Hindlimb muscle (tissue), 1 donor: Measurements from ENCODE around the gene ATRN. TPM values are rescaled to one million over a fixed set of nuclear protein-coding genes. Genes with fewer than 3 reads are reported as not detected.

Experiments used
- DNase-seq: peaks from one replicate; pipeline ENCODE4 v3.0.0-alpha.2; 2013
- polyA plus RNA-seq: library from polyadenylated mRNA; unstranded; fragments of 120-200 nt; gene quantifications from one replicate; pipeline ENCODE4 v1.2.1, GENCODE V29; 2013; ENCODE audit not compliant: insufficient read length

Gene ATRN
- polyA plus RNA-seq, 1 donor = 23.4 TPM

GRCh38 chr20:3630429-3630828 is 159.6 kb downstream of the ATRN start:
- no peak for DNase-seq

- no peak for DNase-seq
Observed at GRCh38 chr20:3631534-3631933, 160.7 kb downstream of the ATRN start.

- no peak for DNase-seq
Observed at GRCh38 chr20:3632311-3633004, 161.6 kb downstream of the ATRN start.

- no peak for DNase-seq
Observed at GRCh38 chr20:3633913-3634478, 163.2 kb downstream of the ATRN start.

- no peak for DNase-seq
Observed at GRCh38 chr20:3635346-3635745, 164.5 kb downstream of the ATRN start.

- no peak for DNase-seq
Observed at GRCh38 chr20:3640259-3640658, 169.4 kb downstream of the ATRN start.

- no peak for DNase-seq
Observed at GRCh38 chr20:3645309-3646066, 174.7 kb downstream of the ATRN start.

- no peak for DNase-seq
Observed at GRCh38 chr20:3646067-3646440, 175.2 kb downstream of the ATRN start.

- DNase-seq = no peak
Observed at GRCh38 chr20:3646651-3647050, 175.8 kb downstream of the ATRN start.

- DNase-seq = no peak
Observed at GRCh38 chr20:3647473-3647872, 176.7 kb downstream of the ATRN start.

GRCh38 chr20:3648951-3649350 is 178.1 kb downstream of the ATRN start:
- DNase-seq = no peak

GRCh38 chr20:3651204-3651962 is 180.6 kb downstream of the ATRN start:
- DNase-seq = no peak

GRCh38 chr20:3652221-3652620 is 181.4 kb downstream of the ATRN start:
- DNase-seq = no peak

GRCh38 chr20:3652676-3653596 is 182.1 kb downstream of the ATRN start:
- DNase-seq = no peak

- DNase-seq = no peak
Observed at GRCh38 chr20:3653921-3654320, 183.1 kb downstream of the ATRN start.

GRCh38 chr20:3654326-3655130 is 183.7 kb downstream of the ATRN start:
- no peak for DNase-seq

GRCh38 chr20:3655131-3655405 is 184.2 kb downstream of the ATRN start:
- no peak for DNase-seq

GRCh38 chr20:3658019-3658715 is 187.3 kb downstream of the ATRN start:
- no peak for DNase-seq

GRCh38 chr20:3658716-3659491 is 188.1 kb downstream of the ATRN start:
- DNase-seq = no peak
